HEK293T (cell line): ENCODE measurements around the gene ACAN.

Experiments used
- BHLHE40 ChIP-seq: fragments of 450-650 bp; IDR thresholded peaks from 2 replicates; pipeline ENCODE4 v1.6.1; 2016; ENCODE audit warnings: mild to moderate bottlenecking, moderate library complexity, borderline replicate concordance
- CTBP1 ChIP-seq: fragments of 450-650 bp; IDR thresholded peaks from 2 replicates; pipeline ENCODE4 v1.6.1; 2016; ENCODE audit warnings: borderline replicate concordance
- FOXA1 ChIP-seq: fragments of 450-650 bp; IDR thresholded peaks from 2 replicates; pipeline ENCODE4 v1.6.1; 2016; ENCODE audit warnings: mild to moderate bottlenecking
- FOXM1 ChIP-seq: fragments of 450-650 bp; IDR thresholded peaks from 2 replicates; pipeline ENCODE4 v1.6.1; 2017; ENCODE audit warnings: mild to moderate bottlenecking, borderline replicate concordance
- SP1 ChIP-seq: fragments of 450-650 bp; IDR thresholded peaks from 2 replicates; pipeline ENCODE4 v1.6.1; 2017
- TARDBP ChIP-seq: fragments of 450-650 bp; IDR thresholded peaks from 2 replicates; pipeline ENCODE4 v1.6.1; 2016
- ZNF384 ChIP-seq: fragments of 450-650 bp; IDR thresholded peaks from 2 replicates; pipeline ENCODE4 v1.6.1; 2016

DNA sequence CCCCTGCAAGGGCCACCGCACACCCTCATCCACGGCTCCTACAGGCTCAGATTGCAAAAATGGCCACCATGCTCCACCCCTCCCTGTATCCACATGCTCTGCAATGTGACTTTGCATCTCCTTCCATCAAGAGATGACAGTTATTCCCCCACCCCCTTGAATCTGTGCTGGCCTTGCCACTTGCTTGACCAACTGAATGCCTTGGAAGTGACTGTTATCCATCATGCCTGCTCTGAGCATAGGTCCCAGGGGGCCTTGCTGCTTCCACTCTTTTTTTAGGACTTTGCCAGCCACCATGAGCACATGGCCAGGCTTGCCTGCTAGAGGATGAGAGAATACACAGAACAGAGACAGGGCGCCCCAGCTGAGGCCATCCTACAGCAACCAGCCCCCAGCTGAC lies 78.5 kb downstream of the ACAN start:
- TF ChIP-seq TARDBP (no peak), BHLHE40 (no peak), FOXA1 (no peak), FOXM1 (no peak), SP1 (no peak), CTBP1 (no peak), ZNF384 (no peak)
